Raji (cell line): Measurements from ENCODE around the gene PCDH15.

Experiments used
- POLR2A ChIP-seq: IDR thresholded peaks from 2 replicates; pipeline ENCODE4 v1.6.1; 2011; ENCODE audit warnings: low read depth, low read length, control low read depth; ENCODE audit not compliant: insufficient read depth

PCDH15 gene

DNA sequence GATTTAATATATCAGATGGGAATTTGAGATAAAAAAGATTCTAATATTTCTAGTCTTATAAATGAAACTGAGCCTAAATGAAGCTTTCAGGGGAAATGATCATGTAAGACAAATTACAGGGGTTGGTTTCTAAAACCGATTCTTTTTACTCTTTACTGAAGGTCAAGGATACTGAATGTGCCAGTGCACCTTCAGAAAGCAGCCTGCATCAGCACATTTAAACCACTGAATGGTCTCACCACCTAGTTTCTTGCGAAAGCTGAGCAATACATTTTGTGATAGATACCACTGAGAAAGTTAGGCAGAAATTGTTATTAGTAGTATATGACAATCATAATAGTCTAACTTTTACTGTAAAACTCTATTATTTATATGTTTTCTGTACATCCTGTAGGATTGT is 180.7 kb downstream of the PCDH15 start:
- no peak for TF ChIP-seq POLR2A

GRCh38 chr10:54614072-54614471 is 187.0 kb downstream of the PCDH15 start:
- no peak for TF ChIP-seq POLR2A

- TF ChIP-seq POLR2A, result no peak
Observed at GRCh38 chr10:54613162-54613561, 187.9 kb downstream of the PCDH15 start.

GRCh38 chr10:54609423-54609822 is 191.6 kb downstream of the PCDH15 start:
- TF ChIP-seq POLR2A, result no peak

DNA sequence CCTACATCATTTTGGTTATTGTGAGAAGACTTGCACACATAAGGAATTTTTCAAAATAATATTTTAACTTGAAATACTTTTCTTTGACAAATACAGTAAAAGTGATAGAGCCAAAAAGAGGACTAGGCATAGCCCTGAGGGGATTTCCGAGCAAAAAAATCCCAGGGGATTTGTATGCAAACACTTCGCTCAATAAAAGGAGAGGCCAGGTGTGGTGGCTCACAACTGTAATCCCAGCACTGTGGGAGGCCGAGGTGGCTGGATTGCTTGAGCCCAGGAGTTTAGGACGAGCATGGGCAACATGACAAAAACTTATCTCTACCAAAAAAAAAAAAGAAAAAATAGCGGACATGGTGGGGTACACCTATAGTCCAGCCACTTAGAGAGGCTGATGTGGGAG is 193.0 kb downstream of the PCDH15 start:
- TF ChIP-seq POLR2A, result no peak

GRCh38 chr10:54594289-54594688 is 206.7 kb downstream of the PCDH15 start:
- TF ChIP-seq POLR2A, result no peak

- TF ChIP-seq POLR2A, result no peak
Observed at GRCh38 chr10:54587971-54588370, 213.1 kb downstream of the PCDH15 start.

DNA sequence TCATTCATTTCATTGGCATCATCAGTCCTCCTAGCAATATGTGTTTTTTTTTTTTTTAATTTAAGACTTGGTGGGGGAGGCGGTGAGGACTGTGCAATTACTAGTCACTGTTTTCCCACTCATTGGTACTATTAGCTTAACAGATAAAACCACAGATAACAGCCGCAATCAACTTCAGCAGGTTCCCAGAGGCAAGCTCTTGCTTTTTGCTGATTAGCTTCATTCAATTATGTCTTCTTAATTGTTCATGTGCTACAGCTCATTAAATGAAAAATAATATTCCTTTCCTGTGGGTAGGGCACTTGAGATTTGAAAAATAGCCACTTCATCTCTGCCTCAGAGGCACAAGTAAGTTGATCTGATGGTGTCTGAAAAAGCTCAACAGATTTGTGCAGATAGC is 215.5 kb downstream of the PCDH15 start:
- TF ChIP-seq POLR2A, result no peak

DNA sequence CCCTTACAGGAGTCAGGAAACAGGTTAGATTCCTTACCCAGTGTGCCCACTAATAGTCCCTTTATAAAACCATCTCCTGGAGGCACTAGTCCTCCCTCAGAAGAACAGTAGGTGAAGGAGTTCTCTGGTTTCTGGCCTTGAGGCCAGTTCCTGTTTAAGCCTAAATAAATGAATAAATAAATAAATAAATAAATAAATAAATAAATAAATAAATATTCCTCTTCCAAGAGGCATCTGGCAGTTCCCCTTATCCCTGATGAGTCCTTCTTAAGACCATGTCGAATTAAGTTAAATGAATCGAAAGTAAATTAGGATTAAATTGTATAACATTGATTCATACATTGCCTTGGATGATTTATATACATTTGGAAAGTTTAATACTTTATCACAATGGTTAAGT is 223.3 kb downstream of the PCDH15 start:
- TF ChIP-seq POLR2A, result no peak

DNA sequence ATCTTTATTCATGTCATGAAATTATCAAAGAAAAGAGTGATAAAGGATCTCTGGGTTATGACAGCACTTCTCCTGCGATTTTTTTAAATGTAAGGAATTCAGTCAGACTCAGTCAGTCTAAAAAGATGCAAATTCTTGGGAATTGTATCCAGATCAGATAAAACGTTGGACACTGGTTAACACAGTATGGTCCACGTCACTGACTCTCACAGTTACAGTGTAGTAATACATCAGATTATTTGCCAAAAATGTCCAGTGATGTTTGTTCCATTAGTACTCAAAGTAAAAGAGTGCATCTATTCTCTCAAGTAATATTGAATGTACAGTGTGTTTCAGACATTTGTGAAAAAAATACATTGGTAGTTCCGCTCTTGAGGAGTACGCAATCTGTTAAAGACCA is 224.5 kb downstream of the PCDH15 start:
- TF ChIP-seq POLR2A, result no peak

GRCh38 chr10:54559498-54559897 is 241.5 kb downstream of the PCDH15 start:
- no peak for TF ChIP-seq POLR2A

DNA sequence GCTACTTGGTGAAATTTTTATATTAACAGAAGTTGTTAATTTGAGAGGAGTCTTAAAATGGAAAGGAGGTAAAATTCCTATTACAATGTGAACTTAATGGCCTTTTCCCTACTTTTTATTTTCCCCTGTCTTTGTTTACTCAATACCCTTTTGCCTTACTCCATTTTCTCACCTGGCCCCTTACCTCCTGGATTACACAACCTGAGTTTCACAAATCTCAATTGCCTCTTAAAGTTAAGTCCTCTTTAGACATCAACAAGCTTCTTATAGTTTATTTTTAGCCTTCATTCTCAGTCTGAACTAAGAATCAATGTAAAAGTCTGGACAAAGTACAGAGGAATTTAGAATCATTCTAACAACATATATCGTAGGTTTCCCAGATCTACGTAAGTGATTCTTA is 247.0 kb downstream of the PCDH15 start:
- TF ChIP-seq POLR2A, result no peak

GRCh38 chr10:54550016-54550415 is 251.0 kb downstream of the PCDH15 start:
- no peak for TF ChIP-seq POLR2A

DNA sequence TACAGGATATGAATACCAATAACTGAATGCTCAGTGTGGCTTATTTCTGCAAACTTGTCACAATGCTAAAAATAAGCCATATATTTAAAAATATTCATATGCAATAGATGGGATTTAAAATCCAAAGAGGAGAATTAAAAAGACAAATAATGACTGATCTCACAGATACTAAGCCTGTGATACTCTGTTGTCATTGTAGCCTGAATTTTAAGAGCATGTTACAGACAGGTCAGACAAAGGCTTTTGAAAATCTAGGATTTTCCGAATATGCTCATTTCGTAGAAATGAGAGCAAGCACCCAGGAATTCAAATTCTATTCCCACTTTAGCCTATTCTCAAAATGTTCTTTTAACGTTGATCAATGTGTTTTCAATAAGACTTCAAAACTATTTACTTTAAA is 269.7 kb downstream of the PCDH15 start:
- no peak for TF ChIP-seq POLR2A

GRCh38 chr10:54530299-54530698 is 270.7 kb downstream of the PCDH15 start:
- TF ChIP-seq POLR2A, result no peak

DNA sequence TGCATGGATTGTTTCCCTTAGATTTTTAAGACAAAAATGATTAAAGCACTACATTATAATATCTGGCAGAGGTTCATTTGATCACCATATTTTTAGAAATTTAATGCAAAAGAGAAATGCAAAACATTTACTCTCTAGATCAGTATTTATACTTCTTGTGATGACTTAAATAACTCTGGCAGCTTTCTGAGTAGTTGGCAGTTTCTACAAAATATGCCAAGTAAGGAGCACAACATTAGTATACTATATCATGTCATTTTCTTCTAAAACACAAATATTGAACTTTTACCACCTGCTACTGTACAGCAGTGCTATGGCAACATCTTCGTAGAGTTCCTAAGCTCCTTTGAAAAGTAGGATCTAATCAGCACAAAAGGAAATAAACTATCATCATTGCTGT is 275.2 kb downstream of the PCDH15 start:
- no peak for TF ChIP-seq POLR2A

DNA sequence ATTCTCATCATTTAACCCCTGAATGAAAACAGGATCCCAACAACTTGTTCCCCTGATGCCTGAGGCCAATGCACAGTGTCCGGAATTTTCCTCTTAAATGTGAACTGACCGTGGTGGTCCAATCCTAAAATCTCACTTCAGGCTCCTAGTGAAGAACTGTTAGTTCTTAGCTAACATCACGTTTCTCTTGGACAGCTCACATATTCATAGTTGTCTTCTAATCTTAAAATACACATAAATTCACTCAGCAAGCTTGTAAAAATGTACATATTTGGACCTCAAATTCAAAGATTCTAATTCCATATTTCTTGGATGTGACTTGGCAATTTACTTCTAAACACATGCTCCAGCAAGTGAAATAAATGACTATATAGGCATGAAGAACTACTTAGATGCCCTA is 297.2 kb downstream of the PCDH15 start:
- no peak for TF ChIP-seq POLR2A

GRCh38 chr10:54501929-54502328 is 299.1 kb downstream of the PCDH15 start:
- TF ChIP-seq POLR2A, result no peak

- TF ChIP-seq POLR2A, result no peak
Observed at GRCh38 chr10:54496852-54497251, 304.2 kb downstream of the PCDH15 start.

DNA sequence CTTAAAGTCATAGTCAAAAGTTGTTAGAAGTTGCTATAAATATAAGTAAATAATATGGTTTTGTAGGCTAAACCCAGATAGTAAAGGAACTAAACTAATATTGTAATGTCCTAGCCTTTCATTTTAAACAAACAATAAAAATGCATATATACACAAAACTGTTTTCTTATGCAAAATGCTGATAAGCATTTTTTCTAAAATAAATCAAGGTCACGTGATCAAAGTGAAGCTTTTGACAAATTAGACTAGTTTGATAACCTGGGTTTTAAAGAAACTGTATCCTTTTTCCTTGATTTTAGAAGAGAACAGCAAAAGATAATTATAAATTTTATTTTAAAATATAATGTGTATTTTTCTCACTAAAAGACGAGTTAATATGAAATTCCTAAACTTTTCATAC is 313.3 kb downstream of the PCDH15 start:
- TF ChIP-seq POLR2A, result no peak
